ENCODE measurements around the gene SNCG. TPM values are rescaled to one million over a fixed set of nuclear protein-coding genes. Genes with fewer than 3 reads are reported as not detected.

SNCG gene
- total and polyA plus RNA-seq, 2 of the 8 experiments (the other 6 are each of a cell fraction or from before 2014, with no cell fraction given) = 4.4 to 12.2 TPM

- no peak for TF ChIP-seq CHD7 (IDR thresholded peaks at IDR 0.05; ENCODE audit: insufficient replicate concordance, low read length)
Measured at GRCh38 chr10:86954681-86955500, 3.5 kb upstream of the SNCG start (continued).

Data from H1 (cell line).